Keratinocyte (primary cell): ENCODE results near the gene MYBPC3. TPM values are rescaled to one million over a fixed set of nuclear protein-coding genes. Genes with fewer than 3 reads are reported as not detected.

Experiments used
- DNase-seq: peaks from one replicate; pipeline ENCODE4 v3.0.0-alpha.2; 2011; ENCODE audit warnings: low read depth, missing footprints, low spot score
- FAIRE-seq: peaks from 2 replicates; lab custom pipeline; 2011; peaks lifted over from hg19 to GRCh38; lab: Jason Lieb, UNC
- H2AFZ ChIP-seq: 2 replicates; pipeline ENCODE4 v1.6.0; 2012; ENCODE audit warnings: low read length, control low read depth, inconsistent platforms; ENCODE audit not compliant: control insufficient read depth
- H3K27ac ChIP-seq: 2 replicates; pipeline ENCODE4 v1.5.1; 2011; ENCODE audit warnings: low read length; ENCODE audit not compliant: control insufficient read depth, insufficient read depth
- H3K27me3 ChIP-seq: 3 replicates; pipeline ENCODE4 v1.6.0; 2011; ENCODE audit warnings: low read length; ENCODE audit not compliant: control insufficient read depth, insufficient read depth; ENCODE audit errors: extremely low read depth
- H3K36me3 ChIP-seq, 2 experiments: 2 replicates in 1 of 2; 3 replicates in 1 of 2; pipeline ENCODE4 v1.5.1; 2011; ENCODE audit warnings: low read length in 2 of 2, mild to moderate bottlenecking in 1 of 2; ENCODE audit not compliant: control insufficient read depth in 2 of 2, insufficient read depth in 2 of 2; ENCODE audit errors: extremely low read depth in 1 of 2
- H3K4me1 ChIP-seq: 3 replicates; pipeline ENCODE4 v1.5.1; 2011; ENCODE audit warnings: low read length; ENCODE audit not compliant: control insufficient read depth, insufficient read depth; ENCODE audit errors: extremely low read depth
- H3K4me2 ChIP-seq: 3 replicates; pipeline ENCODE4 v1.6.0; 2011; ENCODE audit warnings: low read depth, low read length; ENCODE audit not compliant: control insufficient read depth, insufficient read depth; ENCODE audit errors: extremely low read depth
- H3K4me3 ChIP-seq, 3 experiments: fragments of 200-600 bp in 1 of 3; sonication (generic) in 1 of 3; 2 replicates in 2 of 3; 3 replicates in 1 of 3; pipeline ENCODE4 v1.5.1; 2011 to 2016; ENCODE audit warnings: low read length in 3 of 3, mild to moderate bottlenecking in 3 of 3, control low read depth in 2 of 3, inconsistent platforms in 1 of 3, low read depth in 1 of 3, mixed read lengths in 1 of 3, mixed run types in 1 of 3, moderate library complexity in 1 of 3; ENCODE audit not compliant: control insufficient read depth in 2 of 3, insufficient read depth in 2 of 3; ENCODE audit errors: extremely low read depth in 1 of 3
- H3K79me2 ChIP-seq: 2 replicates; pipeline ENCODE4 v1.6.0; 2012; ENCODE audit warnings: low read length; ENCODE audit not compliant: control insufficient read depth, insufficient read depth
- H3K9ac ChIP-seq: 3 replicates; pipeline ENCODE4 v1.6.0; 2011; ENCODE audit warnings: low read length; ENCODE audit not compliant: control insufficient read depth, insufficient read depth; ENCODE audit errors: extremely low read depth
- H3K9me1 ChIP-seq: 3 replicates; pipeline ENCODE4 v1.6.0; 2011; ENCODE audit warnings: low read length; ENCODE audit not compliant: control insufficient read depth, insufficient read depth; ENCODE audit errors: extremely low read depth
- H3K9me3 ChIP-seq: 2 replicates; pipeline ENCODE4 v1.5.1; 2012; ENCODE audit warnings: low read depth, low read length; ENCODE audit not compliant: control insufficient read depth
- H4K20me1 ChIP-seq: 3 replicates; pipeline ENCODE4 v1.6.0; 2011; ENCODE audit warnings: low read length; ENCODE audit not compliant: control insufficient read depth, insufficient read depth; ENCODE audit errors: extremely low read depth
- EZH2 ChIP-seq: IDR thresholded peaks from one replicate; pipeline ENCODE4 v1.6.1; 2012; ENCODE audit warnings: inconsistent platforms, mild to moderate bottlenecking, low read length, moderate library complexity
- dilution Hi-C: fragments of 300-500 bp; cut with MboI; formaldehyde crosslinking; loops from one replicate; pipeline ENCODE4 v1.7.0; 2020; ENCODE audit warnings: low sequenced_read_pairs; ENCODE audit not compliant: extremely low pct_ligation_motif_present
- polyA plus RNA-seq, 5 experiments: library from polyadenylated mRNA; depleted of rRNA in 3 of 5; stranded (reverse) in 3 of 5; stranded (forward) in 1 of 5; unstranded in 1 of 5; fragments of >200 nt; gene quantifications; 1 replicate in 1 of 5; 2 replicates in 3 of 5; 3 replicates in 1 of 5; pipeline versions ENCODE4 v1.2.1 to v1.2.3, GENCODE V29; 2011 to 2012; ENCODE audit warnings: missing spikeins in 2 of 5, low read depth in 1 of 5, low replicate concordance in 1 of 5
- TF ChIP-seq, protein P1 (sequence below), 3 experiments: IDR thresholded peaks in 1 of 3; conservative IDR thresholded peaks in 1 of 3; optimal IDR thresholded peaks in 1 of 3; 2 replicates in 2 of 3; 3 replicates in 1 of 3; pipeline versions ENCODE3 to v1.5.1; 2011; ENCODE audit warnings: low read length in 3 of 3, mild to moderate bottlenecking in 3 of 3, moderate library complexity in 2 of 3, control low read depth in 1 of 3, inconsistent platforms in 1 of 3; ENCODE audit not compliant: insufficient read depth in 2 of 3; ENCODE audit errors: extremely low read depth in 1 of 3

Gene MYBPC3
- polyA plus RNA-seq, 1 donor (not counting 4 experiments of a cell fraction or from before 2014, with no cell fraction given), result not detected

DNA sequence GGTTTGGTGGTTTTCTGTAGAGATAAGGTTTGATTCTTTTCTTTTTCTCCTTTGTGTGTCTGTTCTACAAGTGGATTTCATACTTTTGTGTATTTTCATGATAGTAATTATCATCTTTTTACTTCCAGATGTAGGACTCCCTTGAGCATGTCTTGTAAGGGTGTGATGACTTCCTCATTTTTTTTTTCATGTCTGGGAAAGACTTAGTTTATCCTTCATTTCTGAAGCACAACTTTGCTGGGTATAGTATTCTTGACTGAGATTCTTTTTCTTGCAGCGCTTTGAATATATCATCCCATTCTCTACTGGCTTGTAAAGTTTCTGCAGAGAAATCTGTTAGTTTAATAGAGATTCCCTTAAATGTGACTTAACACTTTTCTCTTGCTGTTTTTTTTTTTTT is 49.6 kb downstream of the MYBPC3 start:
- no peaks in the 10 kb centered on the region for H3K27me3 ChIP-seq
- no peaks in the 10 kb centered on the region for H4K20me1 ChIP-seq
- DNase-seq, result no peak
- H3K9me3 ChIP-seq, result no peaks in the 10 kb centered on the region
- H2AFZ ChIP-seq, result no peak overlapping the region
- TF ChIP-seq, protein P1, sequence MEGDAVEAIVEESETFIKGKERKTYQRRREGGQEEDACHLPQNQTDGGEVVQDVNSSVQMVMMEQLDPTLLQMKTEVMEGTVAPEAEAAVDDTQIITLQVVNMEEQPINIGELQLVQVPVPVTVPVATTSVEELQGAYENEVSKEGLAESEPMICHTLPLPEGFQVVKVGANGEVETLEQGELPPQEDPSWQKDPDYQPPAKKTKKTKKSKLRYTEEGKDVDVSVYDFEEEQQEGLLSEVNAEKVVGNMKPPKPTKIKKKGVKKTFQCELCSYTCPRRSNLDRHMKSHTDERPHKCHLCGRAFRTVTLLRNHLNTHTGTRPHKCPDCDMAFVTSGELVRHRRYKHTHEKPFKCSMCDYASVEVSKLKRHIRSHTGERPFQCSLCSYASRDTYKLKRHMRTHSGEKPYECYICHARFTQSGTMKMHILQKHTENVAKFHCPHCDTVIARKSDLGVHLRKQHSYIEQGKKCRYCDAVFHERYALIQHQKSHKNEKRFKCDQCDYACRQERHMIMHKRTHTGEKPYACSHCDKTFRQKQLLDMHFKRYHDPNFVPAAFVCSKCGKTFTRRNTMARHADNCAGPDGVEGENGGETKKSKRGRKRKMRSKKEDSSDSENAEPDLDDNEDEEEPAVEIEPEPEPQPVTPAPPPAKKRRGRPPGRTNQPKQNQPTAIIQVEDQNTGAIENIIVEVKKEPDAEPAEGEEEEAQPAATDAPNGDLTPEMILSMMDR (optimal IDR thresholded peaks at IDR 0.05 in 1 of 3, IDR thresholded peaks at IDR 0.05 in 1 of 3, conservative IDR thresholded peaks at IDR 0.05 in 1 of 3; ENCODE audit: extremely low read depth in 1 of 3, insufficient read depth in 2 of 3, low read length in 3 of 3), result no peak
- TF ChIP-seq EZH2, result no peak
- no peak overlapping the region for H3K4me3 ChIP-seq
- no peak overlapping the region for H3K27ac ChIP-seq
- no peaks in the 10 kb centered on the region for H3K9me1 ChIP-seq
- no peak overlapping the region for H3K9ac ChIP-seq
- H3K36me3 ChIP-seq, result peaks cover 2 to 16% of the 10 kb centered on the region in 2 experiments
- dilution Hi-C loops, result no loop called here
- H3K4me1 ChIP-seq, result peaks cover 10% of the 10 kb centered on the region
- no peaks in the 10 kb centered on the region for H3K79me2 ChIP-seq
- FAIRE-seq, result no peak
- no peak overlapping the region for H3K4me2 ChIP-seq

- no peaks in the 10 kb centered on the region for H3K9me3 ChIP-seq
- no peak overlapping the region for H3K9ac ChIP-seq
- no peak overlapping the region for H3K27ac ChIP-seq
- TF ChIP-seq EZH2, result no peak
- TF ChIP-seq, protein P1 (optimal IDR thresholded peaks at IDR 0.05 in 1 of 3, IDR thresholded peaks at IDR 0.05 in 1 of 3, conservative IDR thresholded peaks at IDR 0.05 in 1 of 3; ENCODE audit: extremely low read depth in 1 of 3, insufficient read depth in 2 of 3, low read length in 3 of 3), result no peak
- no peaks in the 10 kb centered on the region for H3K4me1 ChIP-seq
- no peaks in the 10 kb centered on the region for H3K79me2 ChIP-seq
- peaks cover 8 to 16% of the 10 kb centered on the region in 2 experiments for H3K36me3 ChIP-seq
- FAIRE-seq (no peak), DNase-seq (no peak)
- H3K4me3 ChIP-seq, result no peak overlapping the region
- H2AFZ ChIP-seq, result no peak overlapping the region
- H4K20me1 ChIP-seq, result no peaks in the 10 kb centered on the region
- H3K9me1 ChIP-seq, result no peaks in the 10 kb centered on the region
- H3K27me3 ChIP-seq, result no peaks in the 10 kb centered on the region
- dilution Hi-C loops, result no loop called here
- no peak overlapping the region for H3K4me2 ChIP-seq
Measured at GRCh38 chr11:47299078-47299477, 53.4 kb downstream of the MYBPC3 start.
